SK-N-SH treated with all-trans-retinoic acid at 6 μM for 48 hours (cell line): Measurements from ENCODE around the gene TRAPPC3.

Experiments used
- ATAC-seq: fragments of 200-7000 bp; cut with Tn5 transposase; 3 replicates; pipeline ENCODE4 v1.9.1; 2020; ENCODE audit warnings: mild to moderate bottlenecking, moderate library complexity
- ARNTL ChIP-seq: fragments of 450-650 bp; formaldehyde crosslinking; IDR thresholded peaks from 2 replicates; pipeline ENCODE4 v1.5.0; 2020; ENCODE audit warnings: low read depth, mild to moderate bottlenecking, moderate library complexity, borderline replicate concordance
- BACH2 ChIP-seq: fragments of 250-450 bp; sonication (Bioruptor Pico); IDR thresholded peaks from 2 replicates; pipeline ENCODE4 v1.9.0; 2021; ENCODE audit warnings: mild to moderate bottlenecking, borderline replicate concordance
- CREB5 ChIP-seq: fragments of 250-450 bp; sonication (Bioruptor Pico); IDR thresholded peaks from 2 replicates; pipeline ENCODE4 v1.5.1; 2020; ENCODE audit warnings: low read depth, mild to moderate bottlenecking, moderate library complexity
- CSDC2 ChIP-seq: fragments of 250-450 bp; sonication (Bioruptor Pico); IDR thresholded peaks from 2 replicates; pipeline ENCODE4 v1.5.0; 2020; ENCODE audit warnings: mild to moderate bottlenecking, moderate library complexity
- CSRNP3 ChIP-seq: fragments of 250-450 bp; sonication (Bioruptor Pico); IDR thresholded peaks from 2 replicates; pipeline ENCODE4 v1.5.1; 2021; ENCODE audit warnings: mild to moderate bottlenecking, moderate library complexity
- ESRRG ChIP-seq: fragments of 250-450 bp; sonication (Bioruptor Pico); IDR thresholded peaks from 2 replicates; pipeline ENCODE4 v1.6.1; 2021; ENCODE audit warnings: mild to moderate bottlenecking
- GLIS3 ChIP-seq: fragments of 250-450 bp; sonication (Bioruptor Pico); IDR thresholded peaks from 2 replicates; pipeline ENCODE4 v1.5.0; 2020; ENCODE audit warnings: mild to moderate bottlenecking, moderate library complexity
- ISL1 ChIP-seq: fragments of 250-450 bp; sonication (Bioruptor Pico); IDR thresholded peaks from 2 replicates; pipeline ENCODE4 v2.1.2; 2022; ENCODE audit warnings: mild to moderate bottlenecking, moderate library complexity
- PATZ1 ChIP-seq: fragments of 250-450 bp; sonication (Bioruptor Pico); IDR thresholded peaks from 2 replicates; pipeline ENCODE4 v1.8.0; 2020; ENCODE audit warnings: mild to moderate bottlenecking, moderate library complexity, borderline replicate concordance
- POU6F1 ChIP-seq: fragments of 250-450 bp; sonication (Bioruptor Pico); IDR thresholded peaks from 2 replicates; pipeline ENCODE4 v1.8.0; 2021; ENCODE audit warnings: low read depth, mild to moderate bottlenecking, moderate library complexity, borderline replicate concordance
- PPARA ChIP-seq: fragments of 250-450 bp; sonication (Bioruptor Pico); IDR thresholded peaks from 2 replicates; pipeline ENCODE4 v1.5.0; 2020; ENCODE audit warnings: mild to moderate bottlenecking, borderline replicate concordance
- SNAI2 ChIP-seq: fragments of 250-450 bp; sonication (Bioruptor Pico); IDR thresholded peaks from 2 replicates; pipeline ENCODE4 v1.5.0; 2020; ENCODE audit warnings: mild to moderate bottlenecking, moderate library complexity
- TCF4 ChIP-seq: fragments of 250-450 bp; sonication (Bioruptor Pico); IDR thresholded peaks from 2 replicates; pipeline ENCODE4 v1.8.0; 2021; ENCODE audit warnings: mild to moderate bottlenecking, moderate library complexity, borderline replicate concordance
- TSHZ2 ChIP-seq: fragments of 250-450 bp; sonication (Bioruptor Pico); IDR thresholded peaks from 2 replicates; pipeline ENCODE4 v1.5.0; 2020; ENCODE audit warnings: mild to moderate bottlenecking, moderate library complexity
- ZFP30 ChIP-seq: fragments of 450-650 bp; formaldehyde crosslinking; IDR thresholded peaks from 2 replicates; pipeline ENCODE4 v1.5.0; 2022; ENCODE audit warnings: mild to moderate bottlenecking, moderate library complexity
- ZNF565 ChIP-seq: fragments of 450-650 bp; formaldehyde crosslinking; conservative IDR thresholded peaks from 2 replicates; pipeline ENCODE4 v1.5.0; 2020; ENCODE audit warnings: low read depth, mild to moderate bottlenecking, moderate library complexity
- ZNF70 ChIP-seq: fragments of 450-650 bp; formaldehyde crosslinking; IDR thresholded peaks from 2 replicates; pipeline ENCODE4 v1.5.0; 2020; ENCODE audit warnings: mild to moderate bottlenecking, moderate library complexity

The TRAPPC3 gene

GRCh38 chr1:36100376-36100775, 48.9 kb downstream of the TRAPPC3 start:
- no peak for ATAC-seq
- TF ChIP-seq TSHZ2 (no peak), ISL1 (no peak), ZNF70 (CRISPR knock-in tag) (no peak), CSDC2 (no peak), ZNF565 (CRISPR knock-in tag) (no peak), PATZ1 (no peak), CSRNP3 (no peak), TCF4 (no peak)
- TF ChIP-seq, all 23 proteins: peak for 0

- TF ChIP-seq POU6F1 (CRISPR knock-in tag), result no peak
- no peak for TF ChIP-seq ZFP30 (CRISPR knock-in tag)
- TF ChIP-seq ARNTL (CRISPR knock-in tag), result no peak
- no peak for TF ChIP-seq PPARA (CRISPR knock-in tag)
- TF ChIP-seq ISL1, result no peak
- TF ChIP-seq CSRNP3, result no peak
- TF ChIP-seq CREB5 (CRISPR knock-in tag), result no peak
- no peak for TF ChIP-seq PATZ1
- TF ChIP-seq ESRRG, result no peak
- no peak for TF ChIP-seq GLIS3
- no peak for TF ChIP-seq TCF4
- TF ChIP-seq BACH2, result no peak
- no peak for TF ChIP-seq SNAI2 (CRISPR knock-in tag)
- ATAC-seq, result peak; percentile 84
Observed at GRCh38 chr1:36099681-36100341, 49.5 kb downstream of the TRAPPC3 start.
